ENCODE results near the gene TRMT61A.

Gene TRMT61A

DNA sequence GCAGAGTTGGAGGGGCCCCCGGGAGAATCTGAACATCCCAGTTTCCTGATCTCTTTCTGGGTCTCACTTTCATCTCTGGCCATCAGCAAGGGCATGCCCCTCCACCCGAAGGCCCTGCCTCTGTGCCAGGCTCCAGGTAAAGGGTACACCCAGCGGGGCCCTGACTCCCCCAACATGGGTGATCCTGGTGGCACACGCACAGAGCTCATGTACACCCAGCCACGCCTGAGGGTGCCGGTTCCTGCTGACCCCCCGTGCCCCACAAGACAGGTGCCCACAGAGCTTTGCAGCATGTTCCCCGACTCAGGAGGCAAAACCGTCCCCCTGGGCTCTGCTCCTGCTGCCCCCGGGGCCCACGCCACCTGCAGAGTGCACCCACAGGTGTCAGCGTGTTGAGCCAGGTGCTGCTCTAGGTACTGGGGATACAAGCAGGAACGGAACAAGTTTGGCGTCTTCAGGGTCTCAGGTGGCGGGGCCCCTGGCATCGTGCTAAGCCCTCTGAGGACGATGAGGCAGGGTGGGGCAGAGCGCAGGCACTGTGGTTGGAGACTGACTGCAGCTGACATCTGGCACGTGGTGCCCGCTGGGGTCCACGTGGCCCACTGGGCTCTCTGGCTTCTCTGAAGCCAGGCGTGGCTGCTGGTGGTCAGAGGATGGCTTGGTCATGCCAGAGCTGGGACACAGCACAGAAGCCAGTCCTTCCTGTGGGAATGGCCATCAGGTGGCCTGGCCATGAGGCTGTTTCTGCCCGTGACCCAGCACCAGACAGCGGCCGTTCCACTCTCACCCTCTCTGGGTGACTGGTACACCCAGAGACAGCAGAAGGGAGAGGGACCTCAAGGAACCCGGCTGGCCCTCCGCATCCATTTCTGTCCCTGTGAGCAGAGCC is 19.7 kb downstream of the TRMT61A start:
- DNase-seq, result no peak

DNA sequence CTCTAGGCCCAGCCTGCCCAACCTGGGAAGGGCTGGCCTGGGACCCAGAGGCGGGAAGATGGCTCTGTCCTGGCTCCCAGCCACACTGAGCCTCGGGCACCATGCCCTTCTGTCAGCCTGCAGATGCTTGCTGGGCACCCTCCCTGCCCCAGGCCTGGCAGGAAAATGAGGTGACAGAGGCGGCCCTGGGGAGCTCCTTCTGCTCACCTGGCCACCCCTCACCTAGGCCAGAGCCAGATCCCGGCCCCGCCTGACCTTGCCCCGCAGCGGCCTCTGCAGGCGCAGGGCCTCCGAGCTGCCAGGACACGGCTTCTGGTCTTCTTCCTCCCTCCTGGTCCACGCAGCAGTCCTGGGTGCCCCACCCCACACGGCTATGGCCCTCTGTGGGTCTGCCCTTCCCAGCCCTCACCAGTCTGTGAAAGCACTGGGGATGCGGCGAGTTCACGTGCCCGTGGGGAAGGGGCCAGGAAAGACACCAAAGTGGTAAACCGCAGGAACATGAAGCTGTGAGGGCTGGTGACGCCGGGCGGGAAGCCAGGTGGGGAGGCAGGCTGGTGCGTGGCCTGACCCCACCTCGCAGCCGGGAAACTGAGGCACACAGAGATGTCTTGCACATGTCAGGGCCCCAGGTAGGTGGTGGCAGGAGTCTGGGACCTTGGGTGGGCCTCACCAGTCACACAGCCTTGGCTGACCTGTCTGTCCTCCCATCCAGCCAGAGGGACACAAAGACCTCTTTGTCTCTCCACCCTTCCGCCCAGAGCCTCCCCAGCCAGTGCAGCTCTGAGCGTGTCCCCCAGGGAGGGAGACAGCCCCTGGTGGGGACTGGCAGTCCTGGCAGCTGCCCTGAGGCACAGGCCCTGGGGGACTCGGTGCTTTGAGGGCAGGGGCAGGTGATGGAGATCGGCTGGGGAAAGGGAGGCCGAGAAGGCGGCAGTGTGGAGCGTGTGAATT is 20.6 kb downstream of the TRMT61A start:
- no peak for DNase-seq

- no peak for DNase-seq
Measured at GRCh38 chr14:103550451-103551337, 21.7 kb downstream of the TRMT61A start.

DNA sequence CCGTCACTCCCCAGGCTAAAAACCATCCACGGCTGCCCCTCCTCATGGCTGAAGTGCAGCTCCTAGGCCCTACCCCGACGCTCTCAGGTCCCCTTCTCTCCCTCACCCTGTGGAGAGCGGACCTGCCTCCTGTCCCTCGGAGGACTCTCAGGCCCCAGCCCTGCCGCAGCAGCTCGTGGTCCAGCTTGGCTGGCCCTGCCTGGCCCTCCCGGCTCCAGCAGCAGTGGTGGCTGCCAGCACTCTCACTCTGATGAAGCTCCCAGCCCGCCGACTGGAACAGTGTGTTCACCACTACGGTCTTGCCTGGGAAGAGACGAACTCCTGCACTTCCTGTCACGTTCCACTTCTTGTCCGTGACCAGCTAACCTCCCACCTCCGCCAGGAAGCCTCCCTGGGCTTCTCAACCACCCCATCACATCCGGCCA is 22.4 kb downstream of the TRMT61A start:
- no peak for DNase-seq

GRCh38 chr14:103552011-103552845 is 23.2 kb downstream of the TRMT61A start:
- DNase-seq, result no peak

DNA sequence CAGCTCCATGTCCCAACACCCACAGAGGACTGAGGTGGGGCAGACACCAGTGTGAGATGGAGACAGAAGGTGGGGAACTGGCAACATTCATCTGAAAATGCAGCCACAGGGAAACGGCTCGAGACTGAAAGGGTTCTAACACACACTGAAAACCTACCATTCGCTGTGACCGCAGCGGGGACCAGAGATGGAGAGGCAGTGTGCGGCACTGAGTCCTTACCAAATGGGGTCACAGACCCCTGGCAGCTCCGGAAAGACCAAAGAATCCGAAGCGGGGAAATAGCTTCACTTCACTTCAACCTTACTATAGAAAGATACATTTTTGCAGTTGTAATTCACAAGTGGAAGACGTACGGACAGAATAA is 23.8 kb downstream of the TRMT61A start:
- no peak for DNase-seq

- DNase-seq, result no peak
Measured at GRCh38 chr14:103555559-103556337, 26.8 kb downstream of the TRMT61A start.

DNA sequence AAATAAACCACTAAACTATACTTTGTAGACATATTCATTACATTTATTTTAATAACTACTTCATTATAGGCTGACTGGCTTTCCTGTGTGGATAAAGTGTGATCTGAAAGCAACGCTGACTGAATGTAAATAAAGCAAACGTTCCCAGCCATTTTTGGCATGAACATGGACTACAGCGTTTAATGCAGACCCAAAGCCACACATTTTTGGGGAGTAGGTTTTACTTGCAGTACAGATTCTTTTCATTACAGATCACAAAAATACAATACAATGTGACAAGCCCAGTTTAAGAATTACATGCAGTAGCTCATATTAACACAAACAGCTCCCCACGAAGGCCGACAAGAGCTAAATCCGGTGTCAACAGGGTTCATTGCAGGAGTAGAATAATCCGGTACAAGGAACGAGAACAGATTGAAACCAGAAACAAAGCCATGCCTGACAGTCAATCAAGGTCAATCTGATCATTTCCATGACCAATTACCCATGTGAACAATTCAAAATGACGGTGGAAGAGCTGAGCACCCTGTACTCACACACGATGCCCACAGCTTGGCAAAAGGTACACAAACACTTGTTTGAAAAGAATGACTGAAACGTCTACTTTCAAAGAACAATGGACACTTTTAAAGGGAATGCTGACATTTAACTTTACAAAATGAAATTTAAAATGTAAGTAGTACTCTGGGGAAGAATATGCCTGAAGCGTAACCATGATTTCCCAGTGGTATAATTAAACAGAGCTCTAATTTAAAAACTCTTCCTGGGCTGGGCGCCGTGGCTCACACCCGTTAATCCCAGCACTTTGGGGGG is 28.2 kb downstream of the TRMT61A start:
- no peak for DNase-seq

- DNase-seq, result no peak
Measured at GRCh38 chr14:103558071-103558882, 29.3 kb downstream of the TRMT61A start.

DNA sequence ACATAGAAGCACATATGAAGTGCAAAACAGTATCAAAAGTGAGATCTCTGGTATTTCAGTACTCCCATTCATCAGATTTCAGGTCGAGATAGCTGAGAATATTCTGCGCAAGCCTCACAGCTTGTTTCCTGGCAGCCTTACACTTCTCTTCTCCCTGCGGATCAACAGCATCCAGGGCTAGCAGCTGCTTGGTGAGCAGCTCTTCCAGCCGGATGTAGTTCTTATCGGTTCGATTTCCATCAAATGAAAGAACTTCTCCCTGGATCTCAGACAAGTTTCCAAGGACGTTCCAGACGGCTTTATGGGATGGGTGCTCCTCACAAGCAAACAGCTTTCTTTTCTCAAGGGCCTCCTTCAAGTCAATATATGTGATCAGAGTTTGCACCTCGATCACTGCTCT is 30.8 kb downstream of the TRMT61A start:
- no peak for DNase-seq

GRCh38 chr14:103560691-103561090 is 31.7 kb downstream of the TRMT61A start:
- no peak for DNase-seq

GRCh38 chr14:103561381-103562178 is 32.6 kb downstream of the TRMT61A start:
- peak; percentile 30 for DNase-seq

GRCh38 chr14:103562179-103562428 is 33.1 kb downstream of the TRMT61A start:
- DNase-seq, result no peak

- DNase-seq, result peak; percentile 86
Measured at GRCh38 chr14:103562429-103563225, 33.6 kb downstream of the TRMT61A start, which contains the start of the genes BAG5 and COA8. Gene BAG5 (minus strand): TSS chr14:103562657. CDS start chr14:103561164, 1,493 bp downstream. Gene COA8 (plus strand): TSS chr14:103562960. CDS start chr14:103563002, 42 bp downstream.

DNA sequence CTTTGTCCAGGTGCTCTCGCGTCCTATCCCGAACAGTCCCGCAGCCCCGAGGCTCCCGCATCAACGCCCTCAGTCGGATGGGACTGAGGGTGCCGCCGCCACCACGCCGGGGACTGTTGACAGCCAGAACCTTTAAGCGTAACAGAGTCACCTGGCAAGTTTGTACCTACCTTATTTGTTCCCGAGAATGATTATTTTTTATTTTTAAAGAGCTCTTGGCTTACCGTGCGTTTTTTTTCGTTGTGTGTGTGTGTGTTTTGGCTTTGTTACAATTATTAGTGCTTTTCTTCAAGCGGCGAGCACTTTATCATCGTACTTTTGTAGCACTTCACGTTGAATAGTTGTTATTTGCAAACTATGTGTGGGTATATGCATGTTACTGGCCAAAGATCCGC is 34.2 kb downstream of the TRMT61A start:
- no peak for DNase-seq

DNA sequence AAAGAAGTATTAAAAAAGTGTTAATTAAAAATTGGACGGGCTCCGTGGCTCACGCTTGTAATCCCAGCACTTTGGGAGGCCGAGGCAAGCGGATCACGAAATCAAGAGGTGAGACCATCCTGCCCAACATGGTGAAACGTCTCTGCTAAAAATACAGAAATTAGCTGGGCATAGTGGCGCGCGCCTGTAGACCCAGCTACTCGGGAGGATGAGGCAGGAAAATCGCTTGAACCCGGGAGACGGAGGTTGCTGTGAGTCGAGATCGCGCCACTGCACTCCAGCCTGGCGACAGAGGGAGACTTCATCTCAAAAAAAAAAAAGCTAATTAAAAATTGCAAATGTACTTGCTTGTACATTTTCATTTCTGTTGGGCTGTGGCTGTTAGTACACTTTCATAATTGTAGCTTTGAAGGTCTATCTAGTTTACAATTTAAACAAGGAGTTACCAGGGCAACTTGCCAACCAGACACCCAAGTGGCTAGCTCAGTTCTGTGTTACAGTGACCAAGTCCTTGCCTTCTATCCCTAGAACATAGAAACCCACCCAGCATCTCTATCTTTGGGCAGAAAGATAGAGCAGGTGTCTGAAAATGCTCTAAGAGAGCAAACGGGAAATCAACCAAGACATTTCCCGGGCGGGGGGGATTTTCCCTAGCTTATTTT is 35.0 kb downstream of the TRMT61A start:
- no peak for DNase-seq

DNA sequence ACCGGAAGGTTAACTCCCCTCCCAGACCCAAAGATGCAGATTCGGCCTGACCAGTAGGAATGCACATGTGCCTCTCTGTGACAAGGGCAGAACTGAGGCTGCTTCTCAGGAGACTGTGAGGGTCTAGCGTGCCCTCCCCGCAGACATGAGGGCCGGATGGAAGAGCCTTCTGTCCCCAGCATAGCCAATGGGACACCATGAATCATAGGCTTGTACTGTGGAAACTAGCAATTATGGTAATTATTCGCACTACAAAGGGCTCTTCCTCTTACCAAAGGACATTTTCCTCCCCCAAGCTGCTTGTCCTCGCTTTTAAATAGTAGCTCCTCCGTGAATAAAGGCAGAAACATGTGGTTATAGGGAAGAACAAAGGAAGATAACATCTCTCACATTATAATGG is 40.0 kb downstream of the TRMT61A start:
- no peak for DNase-seq
